Brain microvascular endothelial cell (primary cell): ENCODE measurements around the gene ARMH4.

Experiments used
- DNase-seq: peaks from one replicate; pipeline ENCODE4 v3.0.0-alpha.2; 2020
- H3K27ac ChIP-seq: fragments of 250-450 bp; sonication (Bioruptor Pico); 2 replicates; pipeline ENCODE4 v1.5.1; 2020; ENCODE audit warnings: mild to moderate bottlenecking, moderate library complexity
- H3K27me3 ChIP-seq: fragments of 250-450 bp; sonication (Bioruptor Pico); replicated peaks from 2 replicates; pipeline ENCODE4 v1.5.1; 2020; ENCODE audit warnings: mild to moderate bottlenecking
- H3K36me3 ChIP-seq: fragments of 250-450 bp; sonication (Bioruptor Pico); replicated peaks from 2 replicates; pipeline ENCODE4 v1.5.1; 2020; ENCODE audit warnings: mild to moderate bottlenecking
- H3K4me3 ChIP-seq: 2 replicates; pipeline ENCODE4 v1.5.1; 2011; ENCODE audit warnings: low read depth, mild to moderate bottlenecking, control low read depth, low read length, moderate library complexity
- CTCF ChIP-seq: IDR thresholded peaks from 2 replicates; pipeline ENCODE4 v1.5.1; 2011; ENCODE audit warnings: low read depth, mild to moderate bottlenecking, moderate library complexity, low read length, control low read depth, inconsistent platforms; ENCODE audit errors: missing control alignments
- in situ Hi-C: cut with HindIII; loops from 2 replicates; pipeline ENCODE4 v1.10.0; 2017; ENCODE audit warnings: low sequenced_read_pairs, low pct_ligation_motif_present

ARMH4 gene

GRCh38 chr14:58100735-58101368, 51.2 kb downstream of the ARMH4 start:
- Histone ChIP-seq H3K27ac (peak overlapping the region; percentile 55), H3K4me3 (no peak overlapping the region), H3K27me3 (no peaks in the 10 kb centered on the region), H3K36me3 (no peaks in the 10 kb centered on the region)
- DNase-seq: peak; percentile 89
- in situ Hi-C loops: no loop called here
- no peak for TF ChIP-seq CTCF

- H3K36me3 ChIP-seq: no peaks in the 10 kb centered on the region
- H3K4me3 ChIP-seq: no peak overlapping the region
- in situ Hi-C loops: no loop called here
- TF ChIP-seq CTCF: no peak
- DNase-seq: no peak
- H3K27ac ChIP-seq: no peak overlapping the region
- H3K27me3 ChIP-seq: no peaks in the 10 kb centered on the region
Observed at GRCh38 chr14:58099682-58100081, 52.3 kb downstream of the ARMH4 start.

- no peak overlapping the region for H3K4me3 ChIP-seq
- no peaks in the 10 kb centered on the region for H3K36me3 ChIP-seq
- in situ Hi-C loops: no loop called here
- DNase-seq: no peak
- TF ChIP-seq CTCF: no peak
- no peak overlapping the region for H3K27ac ChIP-seq
- H3K27me3 ChIP-seq: no peaks in the 10 kb centered on the region
Observed at GRCh38 chr14:58098507-58098906, 53.5 kb downstream of the ARMH4 start.

GRCh38 chr14:58096731-58097130, 55.3 kb downstream of the ARMH4 start:
- no peak for DNase-seq
- H3K27me3 ChIP-seq: no peaks in the 10 kb centered on the region
- H3K27ac ChIP-seq: no peak overlapping the region
- no peak overlapping the region for H3K4me3 ChIP-seq
- TF ChIP-seq CTCF: no peak
- in situ Hi-C loops: no loop called here
- no peaks in the 10 kb centered on the region for H3K36me3 ChIP-seq

GRCh38 chr14:58091883-58092630, 60.0 kb downstream of the ARMH4 start:
- in situ Hi-C loops: no loop called here
- no peak for TF ChIP-seq CTCF
- no peaks in the 10 kb centered on the region for H3K36me3 ChIP-seq

More at GRCh38 chr14:58091883-58092630, 60.0 kb downstream of the ARMH4 start:
- Histone ChIP-seq H3K4me3 (no peak overlapping the region), H3K27ac (no peak overlapping the region), H3K27me3 (no peaks in the 10 kb centered on the region)
- DNase-seq: no peak
